Lung (tissue), 12 donors: Measurements from ENCODE around the gene CTDSP2. TPM values are rescaled to one million over a fixed set of nuclear protein-coding genes. Genes with fewer than 3 reads are reported as not detected.

Experiments
- ATAC-seq: fragments of 200-7000 bp; cut with Tn5 transposase; one replicate; pipeline ENCODE4 v1.9.1; 2020; ENCODE audit warnings: moderate number of reproducible peaks; ENCODE audit not compliant: insufficient read depth, low FRiP score
- DNase-seq, 3 donors: peaks; one replicate each; pipeline ENCODE4 v3.0.0-alpha.2; 2013 to 2017
- H3K27ac ChIP-seq, 2 donors: one replicate each; pipeline ENCODE4 v1.5.1; 2013; ENCODE audit warnings: mild to moderate bottlenecking in 2 of 2, moderate library complexity in 2 of 2, control low read depth in 1 of 2, inconsistent platforms in 1 of 2, low read depth in 1 of 2, low read length in 1 of 2
- H3K27me3 ChIP-seq, 3 donors: one replicate each; pipeline ENCODE4 v1.5.1; 2013; ENCODE audit warnings: low read length in 2 of 3; ENCODE audit not compliant: control insufficient read depth in 3 of 3, insufficient read depth in 3 of 3
- H3K36me3 ChIP-seq, 4 donors: one replicate each; pipeline ENCODE4 v1.5.1; 2013; ENCODE audit warnings: low read length in 4 of 4, mild to moderate bottlenecking in 1 of 4, moderate library complexity in 1 of 4; ENCODE audit not compliant: control insufficient read depth in 4 of 4, insufficient read depth in 4 of 4
- H3K4me1 ChIP-seq, 5 donors: one replicate each; pipeline ENCODE4 v1.5.1; 2013; ENCODE audit warnings: low read length in 5 of 5, mild to moderate bottlenecking in 2 of 5, moderate library complexity in 1 of 5; ENCODE audit not compliant: control insufficient read depth in 5 of 5, insufficient read depth in 5 of 5
- H3K4me3 ChIP-seq: one replicate; pipeline ENCODE4 v1.5.1; 2013; ENCODE audit warnings: mild to moderate bottlenecking, control low read depth, moderate library complexity
- H3K9ac ChIP-seq, 2 donors: one replicate each; pipeline ENCODE4 v1.5.1; 2013; ENCODE audit warnings: low read length in 2 of 2, control low read depth in 1 of 2; ENCODE audit not compliant: insufficient read depth in 1 of 2
- H3K9me3 ChIP-seq, 4 donors: one replicate each; pipeline ENCODE4 v1.5.1; 2013; ENCODE audit warnings: low read length in 3 of 4, mild to moderate bottlenecking in 1 of 4, moderate library complexity in 1 of 4; ENCODE audit not compliant: control insufficient read depth in 4 of 4, insufficient read depth in 3 of 4
- CTCF ChIP-seq: IDR thresholded peaks from 2 replicates; pipeline ENCODE4 v1.5.1; 2012; ENCODE audit warnings: mild to moderate bottlenecking; ENCODE audit errors: control extremely low read depth, extremely low read depth
- WGBS, 2 donors: extraction: QIAGEN DNeasy Blood & Tissue Kit; methylation state at CpG; one replicate each; pipeline ENCODE4 v1.1.7; 2013; 5-methylcytosine and 5-hydroxymethylcytosine counted together
- polyA plus RNA-seq, 2 donors: library from polyadenylated mRNA; stranded (reverse); fragments of 200-250 nt; gene quantifications; one replicate each; pipeline ENCODE4 v1.2.1, GENCODE V29; 2013
- total RNA-seq, 2 donors: library from RNA; depleted of rRNA in 1 of 2; stranded (reverse); fragments of >200 nt in 1 of 2; gene quantifications; one replicate each; pipeline ENCODE4 v1.2.1, GENCODE V29; 2014 to 2021
- donor health status: control.
- donor health status: control.
- donor health status: Bipolar disorder and iron deficiency.
- donor health status: healthy.
- donor health status: DM: yes; HTN: yes; CAD: no.

CTDSP2 gene
- total and polyA plus RNA-seq, 4 donors, result 46.8 to 179 (median 133) TPM

GRCh38 chr12:57885207-57885606 lies 38.7 kb upstream of the CTDSP2 start:
- no peak overlapping the region for H3K27ac ChIP-seq
- DNase-seq (no peak), ATAC-seq (no peak)
- H3K4me1 ChIP-seq, result peaks cover 5 to 32% (median 23%) of the 10 kb centered on the region in 5 donors
- H3K4me3 ChIP-seq, result no peak overlapping the region
- H3K36me3 ChIP-seq, result no peaks in the 10 kb centered on the region
- TF ChIP-seq CTCF, result no peak
- no peaks in the 10 kb centered on the region for H3K9me3 ChIP-seq
- WGBS, 2 donors, result 99% methylated on average over 6 of the region's 6 CpGs
- H3K27me3 ChIP-seq, result no peaks in the 10 kb centered on the region
- no peak overlapping the region for H3K9ac ChIP-seq

GRCh38 chr12:57883700-57884099 lies 37.2 kb upstream of the CTDSP2 start:
- H3K9me3 ChIP-seq, result no peaks in the 10 kb centered on the region
- no peak overlapping the region for H3K9ac ChIP-seq
- H3K4me3 ChIP-seq, result no peak overlapping the region
- DNase-seq (no peak), ATAC-seq (no peak)
- no peaks in the 10 kb centered on the region for H3K36me3 ChIP-seq
- no peaks in the 10 kb centered on the region for H3K27me3 ChIP-seq
- peaks cover 0 to 19% (median 9%) of the 10 kb centered on the region in 5 donors for H3K4me1 ChIP-seq
- H3K27ac ChIP-seq, result no peak overlapping the region
- TF ChIP-seq CTCF, result no peak

GRCh38 chr12:57883057-57883456 lies 36.5 kb upstream of the CTDSP2 start:
- Histone ChIP-seq H3K27ac (no peak overlapping the region), H3K9me3 (no peaks in the 10 kb centered on the region), H3K27me3 (no peaks in the 10 kb centered on the region), H3K36me3 (no peaks in the 10 kb centered on the region), H3K4me3 (no peak overlapping the region), H3K9ac (no peak overlapping the region), H3K4me1 (peaks cover 0 to 13% (median 4%) of the 10 kb centered on the region in 5 donors)
- 93 to 96% methylated on average over 1 of the region's 1 CpG for WGBS, 2 donors
- TF ChIP-seq CTCF, result no peak
- DNase-seq (no peak), ATAC-seq (no peak)

- DNase-seq, result no peak
- Histone ChIP-seq H3K27ac (no peak overlapping the region), H3K27me3 (no peaks in the 10 kb centered on the region), H3K4me3 (no peak overlapping the region), H3K9me3 (no peaks in the 10 kb centered on the region), H3K9ac (no peak overlapping the region), H3K4me1 (peaks cover 0 to 8% (median 4%) of the 10 kb centered on the region in 5 donors), H3K36me3 (no peaks in the 10 kb centered on the region)
- no peak for TF ChIP-seq CTCF
- no peak for ATAC-seq
These were observed 36.0 kb upstream of the CTDSP2 start for GRCh38 chr12:57882575-57882974.
